Right atrium auricular region (tissue), 2 donors: ENCODE results near the gene CDYL. TPM values are rescaled to one million over a fixed set of nuclear protein-coding genes. Genes with fewer than 3 reads are reported as not detected.

Experiments
- DNase-seq: peaks from one replicate; pipeline ENCODE4 v3.0.0-alpha.2; 2019; ENCODE audit warnings: low spot score
- H3K27ac ChIP-seq, 2 donors: fragments of 200-600 bp; sonication (generic); 1 replicate in 1 of 2; 2 replicates in 1 of 2; pipeline ENCODE4 v1.5.1; 2016 to 2019
- H3K27me3 ChIP-seq, 2 donors: fragments of 200-600 bp; sonication (generic); one replicate each; pipeline versions ENCODE4 v1.5.1 to v1.6.0; 2017 to 2019
- H3K36me3 ChIP-seq: fragments of 200-600 bp; sonication (generic); one replicate; pipeline ENCODE4 v1.5.1; 2016
- H3K4me1 ChIP-seq, 2 donors: fragments of 200-600 bp; sonication (generic); one replicate each; pipeline versions ENCODE4 v1.5.1 to v1.6.0; 2017 to 2019
- H3K4me3 ChIP-seq, 2 donors: fragments of 200-600 bp; sonication (generic); 1 replicate in 1 of 2; 2 replicates in 1 of 2; pipeline ENCODE4 v1.5.1; 2017 to 2019; ENCODE audit warnings: mild to moderate bottlenecking in 1 of 2, moderate library complexity in 1 of 2
- H3K9me3 ChIP-seq, 2 donors: fragments of 200-600 bp; sonication (generic); one replicate each; pipeline ENCODE4 v1.5.1; 2019
- CTCF ChIP-seq, 2 donors: fragments of 200-600 bp; sonication (generic); IDR thresholded peaks; one replicate each; pipeline ENCODE4 v1.5.1; 2019; ENCODE audit warnings: antibody characterized with exemption in 2 of 2
- total RNA-seq, 2 donors: library from RNA; depleted of rRNA; stranded (reverse); fragments of >200 nt; gene quantifications; one replicate each; pipeline ENCODE4 v1.1.0, GENCODE V29; 2016

The CDYL gene
- total RNA-seq, 2 donors from 2014 or later: 23.7 to 28.9 TPM

- Histone ChIP-seq H3K27me3 (no peaks in the 10 kb centered on the region), H3K9me3 (no peaks in the 10 kb centered on the region), H3K36me3 (no peaks in the 10 kb centered on the region), H3K4me1 (peaks cover 0 to 40% of the 10 kb centered on the region in 2 donors), H3K4me3 (no peak overlapping the region), H3K27ac (no peak overlapping the region)
- DNase-seq: no peak
- no peak for TF ChIP-seq CTCF (IDR thresholded peaks at IDR 0.05)
These were observed 159.3 kb downstream of the CDYL start for GRCh38 chr6:4935486-4935885.

- Histone ChIP-seq H3K4me3 (no peak overlapping the region), H3K9me3 (no peaks in the 10 kb centered on the region), H3K36me3 (no peaks in the 10 kb centered on the region), H3K27me3 (no peaks in the 10 kb centered on the region), H3K27ac (no peak overlapping the region), H3K4me1 (peaks cover 0 to 38% of the 10 kb centered on the region in 2 donors)
- TF ChIP-seq CTCF (IDR thresholded peaks at IDR 0.05): no peak
- no peak for DNase-seq
These were observed 159.9 kb downstream of the CDYL start for GRCh38 chr6:4935975-4936680.

GRCh38 chr6:4936681-4937041 is 160.5 kb downstream of the CDYL start:
- no peak for DNase-seq
- Histone ChIP-seq H3K36me3 (no peaks in the 10 kb centered on the region), H3K4me3 (no peak overlapping the region), H3K27me3 (no peaks in the 10 kb centered on the region), H3K4me1 (peaks cover 0 to 38% of the 10 kb centered on the region in 2 donors), H3K9me3 (no peaks in the 10 kb centered on the region), H3K27ac (no peak overlapping the region)
- peak; percentile 36 to 69 for TF ChIP-seq CTCF (IDR thresholded peaks at IDR 0.05)

- H3K4me1 ChIP-seq: peaks cover 0 to 38% of the 10 kb centered on the region in 2 donors
- no peaks in the 10 kb centered on the region for H3K9me3 ChIP-seq
- H3K27me3 ChIP-seq: no peaks in the 10 kb centered on the region
- no peak for DNase-seq
- H3K4me3 ChIP-seq: no peak overlapping the region
- H3K36me3 ChIP-seq: no peaks in the 10 kb centered on the region
- TF ChIP-seq CTCF (IDR thresholded peaks at IDR 0.05): no peak
- no peak overlapping the region for H3K27ac ChIP-seq
These were observed 161.2 kb downstream of the CDYL start for GRCh38 chr6:4937414-4937813.

- H3K9me3 ChIP-seq: no peaks in the 10 kb centered on the region
- peaks cover 0 to 31% of the 10 kb centered on the region in 2 donors for H3K4me1 ChIP-seq
- no peak for DNase-seq
- TF ChIP-seq CTCF (IDR thresholded peaks at IDR 0.05): no peak
- H3K27me3 ChIP-seq: no peaks in the 10 kb centered on the region
- no peaks in the 10 kb centered on the region for H3K36me3 ChIP-seq
- no peak overlapping the region for H3K4me3 ChIP-seq
- no peak overlapping the region for H3K27ac ChIP-seq
These were observed 163.0 kb downstream of the CDYL start for GRCh38 chr6:4939241-4939640.

- peaks cover 0 to 31% of the 10 kb centered on the region in 2 donors for H3K4me1 ChIP-seq
- no peaks in the 10 kb centered on the region for H3K36me3 ChIP-seq
- H3K27ac ChIP-seq: no peak overlapping the region
- no peaks in the 10 kb centered on the region for H3K27me3 ChIP-seq
- no peak for DNase-seq
- TF ChIP-seq CTCF (IDR thresholded peaks at IDR 0.05): no peak
- H3K9me3 ChIP-seq: no peaks in the 10 kb centered on the region
- no peak overlapping the region for H3K4me3 ChIP-seq
These were observed 164.2 kb downstream of the CDYL start for GRCh38 chr6:4940416-4940815.
